SK-N-MC (cell line): ENCODE data around the gene NCK2.

Experiments used
- DNase-seq: peaks from one replicate; pipeline ENCODE4 v3.0.0-alpha.2; 2011; ENCODE audit warnings: low read depth, low spot score
- H3K27ac ChIP-seq: fragments of 200-600 bp; sonication (generic); 2 replicates; pipeline ENCODE4 v1.5.1; 2016; ENCODE audit warnings: mixed run types
- H3K36me3 ChIP-seq: fragments of 200-600 bp; sonication (generic); 2 replicates; pipeline ENCODE4 v1.6.1; 2017; ENCODE audit warnings: antibody characterized with exemption, low read length, mixed read lengths; ENCODE audit not compliant: insufficient read depth
- H3K4me3 ChIP-seq: fragments of 200-600 bp; sonication (generic); 2 replicates; pipeline ENCODE4 v1.5.1; 2016
- H3K9ac ChIP-seq: fragments of 200-600 bp; sonication (generic); 2 replicates; pipeline ENCODE4 v1.8.0; 2017; ENCODE audit warnings: mixed run types, mixed read lengths; ENCODE audit not compliant: insufficient read length
- H3K9me3 ChIP-seq: fragments of 200-600 bp; sonication (generic); 2 replicates; pipeline ENCODE4 v1.6.1; 2017; ENCODE audit warnings: low read depth, mild to moderate bottlenecking, antibody characterized with exemption, low read length, moderate library complexity, mixed read lengths
- EZH2 ChIP-seq: fragments of 200-600 bp; sonication (generic); IDR thresholded peaks from one replicate; pipeline ENCODE4 v1.6.1; 2017; ENCODE audit warnings: antibody characterized with exemption
- FOXP2 ChIP-seq: optimal IDR thresholded peaks from 2 replicates; pipeline ENCODE3; 2011; ENCODE audit warnings: mild to moderate bottlenecking, moderate library complexity; ENCODE audit not compliant: insufficient read depth; ENCODE audit errors: extremely low read length, control extremely low read depth
- POLR2AphosphoS5 ChIP-seq: IDR thresholded peaks from 2 replicates; pipeline ENCODE4 v1.6.1; 2012; ENCODE audit warnings: mild to moderate bottlenecking, low read depth, low read length, borderline replicate concordance

The NCK2 gene

DNA sequence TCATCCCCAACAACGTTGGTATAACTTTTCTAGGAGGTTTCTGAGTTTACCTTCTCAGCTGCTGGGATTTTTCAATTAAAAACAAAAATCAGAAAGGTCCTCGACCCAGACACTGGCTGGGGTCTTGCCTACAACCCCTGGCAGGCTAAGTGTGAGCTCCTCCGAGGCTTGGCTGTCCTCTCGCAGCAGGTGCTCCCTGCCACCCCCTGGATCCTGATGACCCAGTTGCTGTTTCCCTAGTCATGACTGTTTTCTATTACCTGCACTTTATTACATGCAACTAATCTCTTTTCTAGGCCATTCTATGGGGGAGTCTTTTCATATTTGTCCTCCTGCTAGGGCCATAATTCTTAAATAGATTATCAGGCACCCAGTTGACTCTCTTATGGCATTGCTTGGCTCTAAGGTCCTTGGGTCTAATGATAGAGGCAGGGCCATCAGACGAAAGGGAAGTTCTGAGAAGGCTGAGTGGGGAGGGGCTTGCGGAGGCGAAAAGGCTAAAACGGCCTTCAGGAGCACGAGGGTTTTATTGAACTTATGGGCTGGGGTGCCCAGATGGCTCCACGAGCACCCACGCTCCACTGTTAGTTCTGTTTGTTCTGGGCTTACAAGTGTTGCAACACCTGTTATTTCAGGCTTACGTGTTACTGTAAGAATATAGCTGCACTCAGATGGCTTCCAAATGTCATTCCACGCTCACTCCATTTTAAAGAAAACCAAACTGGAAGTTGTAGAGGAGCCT lies 166.0 kb downstream of the NCK2 start:
- no peak for DNase-seq
- Histone ChIP-seq H3K9me3 (no peaks in the 10 kb centered on the region), H3K4me3 (no peak overlapping the region), H3K27ac (no peak overlapping the region), H3K36me3 (no peaks in the 10 kb centered on the region), H3K9ac (no peak overlapping the region)
- no peak for TF ChIP-seq FOXP2
- no peak for TF ChIP-seq POLR2AphosphoS5
- TF ChIP-seq EZH2: no peak

DNA sequence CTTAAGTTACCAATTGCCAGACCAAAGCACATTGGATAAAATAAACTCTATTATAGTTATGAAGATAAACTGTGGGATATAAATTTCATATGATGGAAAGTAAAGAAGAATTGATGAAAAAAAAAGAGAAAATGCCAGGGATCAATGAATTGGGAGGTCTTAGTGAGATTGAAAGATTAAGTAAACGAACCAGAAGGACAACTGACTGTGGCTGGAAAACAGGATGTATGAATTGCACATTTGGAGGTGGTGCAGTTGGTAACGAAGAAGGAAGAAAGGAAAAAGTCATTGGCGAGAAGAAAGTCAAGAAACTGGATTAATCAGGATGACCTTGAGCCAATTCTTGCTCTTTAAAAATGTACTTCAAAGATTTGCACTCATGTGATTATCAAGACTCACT lies 166.7 kb downstream of the NCK2 start:
- Histone ChIP-seq H3K4me3 (no peak overlapping the region), H3K9me3 (no peaks in the 10 kb centered on the region), H3K36me3 (no peaks in the 10 kb centered on the region), H3K27ac (no peak overlapping the region), H3K9ac (no peak overlapping the region)
- TF ChIP-seq EZH2 (no peak), FOXP2 (no peak), POLR2AphosphoS5 (no peak)
- DNase-seq: no peak

DNA sequence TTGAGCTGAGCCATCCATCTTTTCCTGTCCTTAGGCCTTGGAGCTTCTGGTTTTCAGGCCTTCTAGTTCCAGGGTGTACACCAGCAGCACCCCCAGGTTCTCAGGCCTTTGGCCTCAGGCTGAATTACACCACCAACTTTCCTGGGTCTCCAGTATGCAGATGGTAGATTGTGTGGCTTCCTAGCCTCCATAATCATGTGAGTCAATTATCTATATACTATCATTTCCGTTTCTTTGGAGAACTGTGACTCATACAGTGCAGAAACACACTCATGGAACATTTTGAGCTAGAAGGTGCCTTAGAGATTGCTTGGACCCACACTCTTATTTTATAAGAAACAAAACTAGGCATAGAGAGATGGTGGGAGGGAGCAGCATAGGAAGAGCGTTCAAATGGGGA lies 167.4 kb downstream of the NCK2 start:
- Histone ChIP-seq H3K9me3 (no peaks in the 10 kb centered on the region), H3K4me3 (no peak overlapping the region), H3K36me3 (no peaks in the 10 kb centered on the region), H3K27ac (no peak overlapping the region), H3K9ac (no peak overlapping the region)
- no peak for DNase-seq
- TF ChIP-seq POLR2AphosphoS5 (no peak), FOXP2 (no peak), EZH2 (no peak)

DNA sequence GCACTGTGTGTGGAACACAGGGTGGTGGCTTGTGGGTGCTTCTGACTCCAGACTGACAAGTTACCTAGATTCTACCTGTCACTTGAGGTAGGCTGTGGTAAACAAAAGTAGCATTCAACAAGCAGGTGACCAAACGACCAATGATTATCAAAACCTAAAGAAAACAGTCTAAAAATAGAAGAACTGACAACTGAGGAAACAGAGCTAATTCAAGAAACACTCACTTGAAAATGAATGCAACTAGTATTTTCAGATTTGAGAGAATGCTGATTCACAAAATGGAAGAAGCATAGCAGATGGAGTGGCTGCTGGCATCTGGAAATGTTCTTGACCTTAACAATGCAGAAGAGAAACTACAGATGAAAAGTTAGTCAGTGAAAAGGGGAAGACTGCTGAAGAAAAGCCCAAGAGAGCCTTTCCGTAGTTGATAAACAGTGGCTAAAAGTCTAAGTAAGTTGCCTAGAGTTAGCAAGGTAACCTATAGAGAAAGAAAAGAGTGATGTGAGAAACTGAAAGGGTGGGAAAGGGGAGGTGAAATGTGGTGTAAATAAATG lies 170.4 kb downstream of the NCK2 start:
- Histone ChIP-seq H3K4me3 (no peak overlapping the region), H3K27ac (no peak overlapping the region), H3K36me3 (no peaks in the 10 kb centered on the region), H3K9ac (no peak overlapping the region), H3K9me3 (no peaks in the 10 kb centered on the region)
- no peak for DNase-seq
- TF ChIP-seq EZH2 (no peak), POLR2AphosphoS5 (no peak), FOXP2 (no peak)

DNA sequence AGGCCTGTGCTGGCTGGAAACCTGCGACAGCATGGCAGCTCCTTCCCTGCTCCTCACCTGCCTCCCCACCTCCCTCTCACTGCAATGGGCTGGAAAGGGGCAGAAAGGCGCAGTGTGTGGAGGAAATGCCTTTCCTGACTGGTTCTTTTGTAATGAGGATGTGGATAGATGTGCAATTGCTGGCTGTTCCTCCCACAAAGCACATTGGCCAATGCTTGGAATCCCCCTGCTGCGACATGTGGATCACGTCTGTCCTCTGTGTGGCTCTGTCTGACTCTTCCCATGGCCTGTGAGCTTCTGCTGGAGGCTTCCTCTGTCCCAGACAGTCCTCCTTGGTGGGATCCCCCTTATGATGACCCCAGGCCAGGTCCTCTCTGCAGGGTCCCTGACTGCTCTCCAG lies 172.5 kb downstream of the NCK2 start:
- no peak for DNase-seq
- Histone ChIP-seq H3K36me3 (no peaks in the 10 kb centered on the region), H3K9ac (no peak overlapping the region), H3K4me3 (no peak overlapping the region), H3K27ac (no peak overlapping the region), H3K9me3 (no peaks in the 10 kb centered on the region)
- TF ChIP-seq EZH2 (no peak), FOXP2 (no peak), POLR2AphosphoS5 (no peak)

DNA sequence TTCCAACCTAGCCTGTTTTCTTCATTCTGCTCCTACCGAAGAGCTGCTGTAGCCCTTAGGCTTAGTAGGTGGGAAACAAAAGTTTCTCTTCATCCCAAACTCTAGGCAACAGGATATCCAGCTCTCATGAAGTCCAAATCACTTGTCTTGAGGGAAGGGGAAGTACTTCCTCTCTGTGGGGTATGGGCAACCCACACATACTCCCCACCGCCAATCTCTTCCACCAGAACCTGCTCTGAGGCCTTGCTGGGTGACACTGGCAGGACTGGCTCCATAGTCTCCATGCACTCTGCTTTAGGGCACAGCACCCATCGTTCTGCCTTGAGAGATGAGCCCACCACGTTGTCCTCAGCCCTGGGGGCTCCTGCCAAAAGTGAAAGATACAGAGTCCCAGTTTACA lies 173.0 kb downstream of the NCK2 start:
- Histone ChIP-seq H3K27ac (no peak overlapping the region), H3K36me3 (no peaks in the 10 kb centered on the region), H3K9me3 (no peaks in the 10 kb centered on the region), H3K9ac (no peak overlapping the region), H3K4me3 (no peak overlapping the region)
- no peak for TF ChIP-seq POLR2AphosphoS5
- TF ChIP-seq EZH2: no peak
- no peak for TF ChIP-seq FOXP2
- no peak for DNase-seq

DNA sequence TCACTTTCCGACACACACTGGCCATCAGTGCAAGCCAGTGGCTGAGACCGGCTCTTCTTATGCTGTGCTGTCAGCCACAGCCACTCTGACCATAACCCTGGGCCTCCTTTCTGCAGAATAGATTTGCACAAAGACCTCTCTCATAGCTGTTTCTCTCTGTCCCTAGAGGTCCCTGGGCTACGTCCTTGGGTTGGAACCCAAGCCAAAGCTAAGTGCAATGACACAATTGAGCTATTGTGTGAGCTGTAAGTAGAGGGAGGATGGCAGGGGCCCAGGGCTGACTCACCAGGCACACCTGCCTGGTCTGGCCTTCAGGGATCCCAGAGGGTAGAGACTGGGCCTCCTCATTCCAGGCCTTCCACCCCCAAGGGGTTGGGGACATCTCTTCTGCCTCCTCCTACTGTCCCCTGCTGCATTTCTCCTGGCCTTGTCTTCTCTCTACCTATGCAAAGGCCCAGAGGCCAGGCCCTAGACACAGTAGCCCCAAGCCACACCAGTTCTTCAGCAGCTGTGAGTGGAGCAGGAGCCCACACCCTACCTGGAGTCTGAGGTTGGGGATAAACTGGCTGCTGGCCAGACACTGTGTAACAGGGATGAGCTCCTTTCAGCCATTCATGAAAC lies 174.6 kb downstream of the NCK2 start:
- no peaks in the 10 kb centered on the region for H3K36me3 ChIP-seq
- no peak overlapping the region for H3K9ac ChIP-seq
- H3K9me3 ChIP-seq: no peaks in the 10 kb centered on the region
- TF ChIP-seq POLR2AphosphoS5 (no peak), FOXP2 (no peak), EZH2 (no peak)
- H3K4me3 ChIP-seq: no peak overlapping the region
- no peak overlapping the region for H3K27ac ChIP-seq
- no peak for DNase-seq

DNA sequence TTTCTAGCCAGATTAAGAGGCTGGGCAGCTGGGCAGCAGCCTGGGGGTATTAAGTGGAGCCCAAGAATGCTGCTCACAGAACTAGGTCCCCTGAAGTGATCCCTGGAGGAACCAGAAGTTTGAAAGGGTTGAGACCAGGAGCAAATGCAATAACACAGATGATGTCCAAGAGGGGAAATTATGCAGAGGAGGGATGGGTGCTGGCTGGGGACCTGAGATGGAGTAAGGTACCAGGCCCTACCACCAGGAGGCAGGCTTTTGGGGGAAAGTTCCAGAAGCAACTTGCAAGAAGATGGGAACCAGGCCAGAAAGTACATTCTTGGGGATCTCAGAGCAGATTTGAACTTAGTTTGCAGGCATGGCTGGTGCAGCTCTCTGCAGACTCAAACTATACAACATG lies 175.1 kb downstream of the NCK2 start:
- no peaks in the 10 kb centered on the region for H3K9me3 ChIP-seq
- no peak for TF ChIP-seq POLR2AphosphoS5
- TF ChIP-seq EZH2: no peak
- TF ChIP-seq FOXP2: no peak
- no peak overlapping the region for H3K4me3 ChIP-seq
- no peak for DNase-seq
- no peak overlapping the region for H3K9ac ChIP-seq
- H3K36me3 ChIP-seq: no peaks in the 10 kb centered on the region
- H3K27ac ChIP-seq: no peak overlapping the region
